ENCODE measurements around the gene SPATA12.

DNA sequence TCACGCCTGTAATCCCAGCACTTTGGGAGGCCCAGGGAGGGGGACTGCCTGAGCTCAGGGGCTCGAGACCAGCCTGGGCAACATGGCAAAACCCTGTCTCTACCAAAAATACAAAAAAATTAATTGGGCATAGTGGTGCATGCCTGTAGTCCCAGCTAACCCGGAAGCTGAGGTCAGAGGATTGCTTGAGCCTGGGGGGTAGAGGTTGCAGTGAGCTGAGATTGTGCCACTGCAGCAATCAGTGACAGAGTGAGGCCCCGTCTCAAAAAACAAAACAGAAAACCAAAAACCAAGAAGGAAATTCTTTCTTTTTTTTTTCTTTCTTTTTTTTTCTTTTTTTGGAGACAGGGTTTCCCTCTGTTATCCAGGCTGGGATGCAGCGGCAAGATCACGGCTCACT lies 3.5 kb downstream of the SPATA12 start:
- TF ChIP-seq CTCF (conservative IDR thresholded peaks at IDR 0.05 in 1 of 2, IDR thresholded peaks at IDR 0.05 in 1 of 2; ENCODE audit: extremely low read depth in 1 of 2, insufficient read depth in 1 of 2, low read depth in 1 of 2, low read length in 2 of 2) (no peak), EZH2 (IDR thresholded peaks at IDR 0.05; ENCODE audit: borderline replicate concordance, low read length) (no peak)

Data from mammary epithelial cell (primary cell).